HG03064 (cell line): ENCODE data around the gene CORO2A.
A peak's percentile ranks its signal among the peaks of the same experiment; 100 is the strongest.
"Not testable (repeated sequence)": the region's sequence is repeated elsewhere in the genome, so short reads cannot be mapped to it uniquely, and the experiment has no call there.

Experiments
- ATAC-seq: cut with Tn5 transposase; IDR thresholded peaks from one replicate; pipeline ENCODE4 v1.9.1; 2021; ENCODE audit warnings: low read depth; ENCODE audit not compliant: unreplicated experiment

CORO2A gene

GRCh38 chr9:98174502-98174918 lies 17.9 kb downstream of the CORO2A start:
- not testable (repeated sequence) for ATAC-seq

- no peak for ATAC-seq
Measured at GRCh38 chr9:98173181-98173580, 19.3 kb downstream of the CORO2A start.

GRCh38 chr9:98172604-98173003 lies 19.8 kb downstream of the CORO2A start:
- ATAC-seq, result no peak

- ATAC-seq, result no peak
Measured at GRCh38 chr9:98171176-98171925, 21.1 kb downstream of the CORO2A start.

GRCh38 chr9:98168941-98169488 lies 23.4 kb downstream of the CORO2A start:
- peak; percentile 99 for ATAC-seq

- no peak for ATAC-seq
Measured at GRCh38 chr9:98168153-98168780, 24.2 kb downstream of the CORO2A start.

GRCh38 chr9:98164912-98165311 lies 27.5 kb downstream of the CORO2A start:
- ATAC-seq, result no peak

- no peak for ATAC-seq
Measured at GRCh38 chr9:98162613-98163012, 29.8 kb downstream of the CORO2A start.

GRCh38 chr9:98161851-98162250 lies 30.6 kb downstream of the CORO2A start:
- ATAC-seq, result no peak

GRCh38 chr9:98159790-98160189 lies 32.6 kb downstream of the CORO2A start:
- ATAC-seq, result no peak

GRCh38 chr9:98159301-98159700 lies 33.1 kb downstream of the CORO2A start:
- ATAC-seq, result no peak

- ATAC-seq, result no peak
Measured at GRCh38 chr9:98158071-98158831, 34.2 kb downstream of the CORO2A start.

- ATAC-seq, result no peak
Measured at GRCh38 chr9:98157372-98157771, 35.1 kb downstream of the CORO2A start.

GRCh38 chr9:98154678-98155077 lies 37.8 kb downstream of the CORO2A start:
- no peak for ATAC-seq

- ATAC-seq, result no peak
Measured at GRCh38 chr9:98152526-98152925, 39.9 kb downstream of the CORO2A start.

- ATAC-seq, result no peak
Measured at GRCh38 chr9:98150721-98151120, 41.7 kb downstream of the CORO2A start.

- no peak for ATAC-seq
Measured at GRCh38 chr9:98150164-98150563, 42.3 kb downstream of the CORO2A start.

GRCh38 chr9:98149422-98149821 lies 43.0 kb downstream of the CORO2A start:
- ATAC-seq, result no peak

- no peak for ATAC-seq
Measured at GRCh38 chr9:98148486-98148885, 44.0 kb downstream of the CORO2A start.

- ATAC-seq, result no peak
Measured at GRCh38 chr9:98147582-98147981, 44.9 kb downstream of the CORO2A start.
